GM04504 (cell line): ENCODE results near the gene STAB2.

Experiments
- DNase-seq: peaks from one replicate; pipeline ENCODE4 v3.0.0-alpha.2; 2012; ENCODE audit warnings: low read depth

STAB2 gene

GRCh38 chr12:103588680-103589079 is 1.6 kb downstream of the STAB2 start:
- no peak for DNase-seq

DNA sequence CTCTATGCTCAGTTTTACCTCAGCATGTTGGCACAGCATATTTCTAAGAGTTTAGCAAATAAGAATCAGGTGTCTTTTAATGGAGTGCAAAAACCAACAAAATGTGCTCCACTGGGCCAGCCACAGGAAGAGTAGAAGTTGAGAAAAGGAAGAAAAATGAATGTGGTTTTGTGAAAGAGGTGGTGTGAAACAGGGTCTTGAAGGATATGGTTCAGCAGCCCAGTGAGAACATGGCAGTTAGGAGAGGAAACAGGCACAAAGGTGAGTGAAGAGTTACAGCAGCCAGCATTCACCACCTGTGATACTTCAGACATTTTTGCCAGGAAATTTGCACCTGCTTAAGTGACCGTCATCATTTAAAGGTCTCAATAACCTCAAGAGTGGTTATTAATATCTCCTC is 2.4 kb downstream of the STAB2 start:
- DNase-seq = no peak

GRCh38 chr12:103590271-103590670 is 3.2 kb downstream of the STAB2 start:
- DNase-seq = no peak

DNA sequence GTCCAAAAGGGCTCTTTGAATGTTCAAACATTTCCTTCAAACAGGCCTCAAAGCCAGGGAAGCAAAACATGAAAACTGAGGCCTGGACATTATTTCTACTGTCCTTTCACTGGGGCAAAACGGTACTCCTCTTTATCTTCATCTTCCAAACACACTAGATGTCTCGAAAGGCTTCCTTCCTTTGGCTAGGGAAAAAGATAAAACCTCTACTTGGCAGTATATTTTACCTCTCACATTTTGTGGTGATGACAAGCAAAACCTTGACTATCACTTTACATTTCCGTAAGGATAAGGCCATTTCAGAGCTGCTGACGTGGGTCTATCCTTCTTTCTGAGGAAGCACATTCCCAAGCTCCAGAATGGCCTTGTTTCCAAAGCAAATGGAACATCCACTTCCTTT is 9.9 kb downstream of the STAB2 start:
- DNase-seq = no peak

DNA sequence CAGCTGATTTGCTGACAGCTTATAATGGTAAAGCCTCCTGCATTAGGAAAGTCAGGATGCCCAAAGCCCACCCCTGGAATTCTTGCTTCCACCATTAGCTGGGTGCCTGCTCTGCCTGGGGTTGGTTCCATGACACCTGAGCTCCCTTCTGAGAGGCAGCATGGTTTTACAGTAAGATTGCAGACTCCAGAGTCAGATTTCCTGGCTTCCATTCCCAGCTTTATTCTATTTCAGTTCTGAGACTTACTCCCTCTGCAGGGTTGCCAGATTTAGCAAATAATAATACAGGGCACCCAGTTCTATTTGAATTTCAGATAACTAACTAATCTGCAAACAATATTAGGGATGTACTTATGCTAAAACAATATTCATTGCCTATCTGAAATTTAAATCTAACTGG is 12.2 kb downstream of the STAB2 start:
- no peak for DNase-seq

DNA sequence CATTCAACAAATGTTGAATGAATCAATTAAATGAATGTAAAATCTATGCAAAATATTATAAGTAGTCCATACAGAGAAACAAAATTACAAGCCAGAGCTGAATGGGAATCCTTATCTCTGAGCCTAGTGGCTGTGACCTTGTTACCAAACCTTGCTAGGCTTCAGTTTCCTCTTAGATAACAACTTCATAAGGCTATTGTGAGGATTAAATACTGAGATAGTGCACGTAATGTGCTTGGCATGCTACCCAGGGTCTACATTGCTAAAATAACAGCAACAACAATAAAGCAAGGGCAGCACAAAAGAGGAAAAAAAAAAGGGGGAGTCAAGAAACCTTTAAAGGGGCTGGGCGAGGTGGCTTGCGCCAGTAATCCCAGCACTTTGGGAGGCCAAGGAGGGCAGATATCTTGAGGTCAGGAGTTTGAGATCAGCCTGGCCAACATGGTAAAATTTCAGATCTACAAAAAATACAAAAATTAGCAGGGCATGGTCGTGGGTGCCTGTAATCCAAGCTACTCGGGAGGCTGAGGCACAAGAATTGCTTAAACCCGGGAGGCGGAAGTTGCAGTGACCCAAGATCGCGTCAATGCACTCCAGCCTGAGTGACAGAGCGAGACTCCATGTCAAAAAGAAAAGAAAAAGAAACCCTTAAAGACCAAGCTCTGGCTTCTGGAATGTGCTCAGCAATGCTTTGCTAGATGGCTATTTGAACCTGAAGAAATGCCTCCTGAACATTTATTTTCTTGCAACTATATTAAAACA is 14.1 kb downstream of the STAB2 start:
- DNase-seq = no peak

- DNase-seq = no peak
Observed at GRCh38 chr12:103620395-103620794, 33.3 kb downstream of the STAB2 start.

GRCh38 chr12:103623716-103624115 is 36.6 kb downstream of the STAB2 start:
- no peak for DNase-seq

DNA sequence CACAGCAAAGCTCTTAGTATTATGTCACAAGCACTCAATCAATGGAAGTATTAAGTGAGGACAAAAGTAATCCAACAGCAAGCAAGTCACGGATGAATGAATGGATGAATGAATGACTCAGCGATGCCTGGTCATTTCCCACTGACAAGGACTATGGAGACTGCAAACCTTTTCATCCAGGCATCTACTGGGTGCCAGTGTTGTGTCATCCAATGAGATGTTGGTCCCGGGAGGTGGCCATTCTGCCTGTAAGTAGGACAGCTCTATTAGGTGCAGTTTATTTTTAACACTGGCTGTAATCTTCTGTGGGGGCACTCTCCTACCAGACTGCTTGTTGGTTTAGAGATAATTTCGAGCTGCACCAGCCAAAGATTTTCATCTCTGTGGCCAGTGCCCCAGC is 39.4 kb downstream of the STAB2 start:
- peak; percentile 20 for DNase-seq

- DNase-seq = no peak
Observed at GRCh38 chr12:103627189-103627855, 40.2 kb downstream of the STAB2 start.

GRCh38 chr12:103632554-103633216 is 45.6 kb downstream of the STAB2 start:
- DNase-seq = peak; percentile 11

DNA sequence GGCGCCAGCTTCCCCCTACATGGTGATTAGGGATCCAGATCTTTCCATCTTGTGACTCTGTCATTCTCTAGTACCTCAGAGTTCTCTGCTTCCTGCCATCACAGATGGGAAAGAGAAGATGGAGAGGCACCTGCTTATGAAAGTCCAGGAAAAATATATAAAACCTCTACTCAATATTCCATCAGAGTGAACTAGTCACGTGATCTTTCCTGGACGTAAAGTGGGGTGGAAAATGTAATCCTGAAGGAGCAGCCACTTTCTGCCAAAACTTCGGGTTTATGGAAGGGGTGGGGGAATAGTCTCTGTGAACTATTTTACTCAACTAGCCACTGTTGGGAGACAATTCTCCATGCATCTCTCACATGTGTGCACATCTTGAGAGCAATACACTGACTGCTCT is 47.7 kb downstream of the STAB2 start:
- DNase-seq = no peak

- DNase-seq = no peak
Observed at GRCh38 chr12:103635419-103635818, 48.3 kb downstream of the STAB2 start.

GRCh38 chr12:103637021-103637420 is 49.9 kb downstream of the STAB2 start:
- DNase-seq = no peak

DNA sequence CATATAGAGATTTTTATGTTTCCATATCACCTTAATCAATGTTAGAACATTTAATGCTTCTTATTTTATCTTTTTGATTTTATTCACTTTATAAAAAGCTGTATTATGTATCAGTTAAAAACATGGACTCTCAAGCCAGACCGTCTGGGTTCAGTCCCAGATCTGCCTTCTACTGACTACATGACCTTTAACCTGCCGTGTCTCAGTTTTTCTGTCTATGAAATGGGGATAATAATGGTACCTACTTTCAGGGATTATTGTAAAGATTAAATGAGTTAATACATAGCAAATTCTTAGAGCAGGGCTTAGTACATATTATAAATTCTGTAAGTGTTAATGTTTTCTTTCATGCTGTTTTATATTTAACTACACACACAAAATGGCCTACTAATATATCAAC is 50.4 kb downstream of the STAB2 start:
- DNase-seq = no peak

GRCh38 chr12:103639983-103640382 is 52.9 kb downstream of the STAB2 start:
- DNase-seq = no peak

GRCh38 chr12:103640410-103640809 is 53.3 kb downstream of the STAB2 start:
- no peak for DNase-seq

DNA sequence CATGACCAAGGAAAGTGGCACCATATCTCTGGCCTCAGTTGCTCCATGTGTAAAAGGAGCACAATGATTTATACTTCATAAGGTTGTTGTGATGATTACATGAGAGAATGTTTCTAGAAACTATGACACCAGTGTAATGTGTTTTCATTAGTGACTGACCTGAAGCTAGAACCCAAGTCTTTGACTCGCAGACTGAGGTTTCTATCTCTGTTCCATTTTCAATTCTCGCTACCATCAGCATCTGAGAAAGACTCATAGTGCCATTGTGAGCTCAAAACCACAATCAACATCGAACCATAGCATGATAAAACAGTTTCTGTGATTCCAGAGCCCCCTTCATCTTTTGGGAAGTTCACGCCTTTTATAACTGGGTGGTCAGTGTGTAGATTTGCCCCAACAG is 53.8 kb downstream of the STAB2 start:
- DNase-seq = no peak

DNA sequence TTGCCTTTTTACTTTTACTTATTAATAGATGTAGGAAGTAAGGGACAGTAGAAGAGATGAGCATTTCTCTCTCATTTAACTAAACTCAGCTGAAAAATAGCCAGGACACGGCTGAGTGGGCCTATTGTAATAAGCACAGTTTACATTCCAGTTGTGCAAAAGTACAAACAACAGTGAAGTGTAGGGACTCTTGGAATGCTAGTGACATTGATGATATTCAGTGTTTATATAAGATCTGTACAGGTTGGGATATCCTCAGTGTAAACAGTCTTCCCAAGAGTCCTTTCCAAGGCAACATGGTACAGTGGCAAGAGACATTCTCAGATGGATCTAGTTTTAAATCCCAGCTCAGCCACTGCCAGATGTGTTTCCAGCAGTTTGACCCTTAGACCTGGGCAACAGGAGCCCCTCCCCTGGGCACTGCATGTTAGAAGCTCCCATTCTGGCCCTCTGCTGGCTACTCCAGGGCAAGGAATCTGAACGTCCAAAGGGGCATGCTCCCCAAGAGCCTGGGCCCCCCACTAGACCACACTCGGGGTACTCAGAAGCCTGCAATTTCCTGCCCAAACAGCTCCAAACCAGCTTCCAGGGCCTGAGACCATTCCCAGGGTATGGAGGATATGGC is 55.3 kb downstream of the STAB2 start:
- DNase-seq = no peak

DNA sequence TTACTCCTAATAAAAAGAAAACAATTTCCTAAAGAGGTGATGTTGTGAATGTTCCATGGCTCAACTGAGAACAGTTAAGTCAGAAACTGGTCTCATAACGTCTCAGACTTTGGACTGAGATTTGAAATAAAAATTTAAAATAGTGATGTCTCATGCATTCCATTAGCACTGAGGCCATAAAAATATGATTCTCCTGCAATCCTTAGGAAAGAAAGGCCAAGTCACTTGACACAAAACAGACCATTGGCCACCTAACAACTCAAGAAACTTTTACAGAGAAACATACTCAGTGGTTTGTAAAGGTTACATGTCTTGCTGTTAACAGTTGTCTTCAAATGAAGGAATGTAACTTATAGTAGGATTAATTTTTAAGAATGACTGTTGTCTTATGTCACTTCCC is 58.1 kb downstream of the STAB2 start:
- no peak for DNase-seq

DNA sequence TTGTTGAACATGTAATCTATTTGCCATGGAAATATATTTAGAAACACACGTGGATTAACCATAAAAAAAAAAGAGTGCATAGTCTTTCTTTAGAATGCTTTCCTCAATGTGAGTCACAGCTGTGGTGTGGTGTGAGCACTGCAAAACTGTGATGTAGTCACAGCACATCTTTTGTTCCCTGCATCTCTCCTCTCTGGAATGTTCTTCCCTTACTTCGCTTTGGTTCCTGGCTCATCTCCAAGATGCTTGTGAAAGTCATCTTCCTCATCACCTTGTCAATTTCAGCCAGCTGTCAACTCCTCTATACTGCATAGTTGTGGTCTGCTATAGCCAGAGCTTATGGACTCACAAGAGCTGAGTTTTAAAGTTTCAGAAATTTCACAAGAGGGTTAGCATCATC is 60.2 kb downstream of the STAB2 start:
- peak; percentile 10 for DNase-seq

DNA sequence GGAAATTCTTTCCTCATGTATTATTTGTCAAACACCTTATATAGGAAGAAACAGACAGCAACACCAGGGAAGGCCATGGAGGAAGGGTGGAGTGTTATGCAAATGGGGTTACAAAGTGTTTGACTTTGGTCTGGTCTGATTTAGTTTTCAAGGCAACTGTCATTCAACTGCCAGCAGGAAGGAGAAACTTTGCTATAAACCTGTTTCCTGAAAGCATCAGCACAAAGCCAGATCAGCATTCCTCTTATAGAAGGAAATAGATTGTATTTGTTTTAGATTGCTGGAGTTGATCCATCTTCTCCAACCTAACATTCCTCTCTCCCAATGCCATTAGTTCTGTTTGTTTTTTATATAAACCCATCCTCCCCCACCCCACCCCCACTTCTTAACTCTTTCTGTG is 65.7 kb downstream of the STAB2 start:
- DNase-seq = no peak
